HG03575 (cell line): ENCODE data around the gene TMEM135.
"Not testable (repeated sequence)": the region's sequence is repeated elsewhere in the genome, so short reads cannot be mapped to it uniquely, and the experiment has no call there.

Experiments
- ATAC-seq: cut with Tn5 transposase; IDR thresholded peaks from one replicate; pipeline ENCODE4 v1.9.1; 2021; ENCODE audit not compliant: unreplicated experiment, insufficient number of reproducible peaks, low FRiP score; ENCODE audit errors: extremely low read depth

TMEM135 gene

DNA sequence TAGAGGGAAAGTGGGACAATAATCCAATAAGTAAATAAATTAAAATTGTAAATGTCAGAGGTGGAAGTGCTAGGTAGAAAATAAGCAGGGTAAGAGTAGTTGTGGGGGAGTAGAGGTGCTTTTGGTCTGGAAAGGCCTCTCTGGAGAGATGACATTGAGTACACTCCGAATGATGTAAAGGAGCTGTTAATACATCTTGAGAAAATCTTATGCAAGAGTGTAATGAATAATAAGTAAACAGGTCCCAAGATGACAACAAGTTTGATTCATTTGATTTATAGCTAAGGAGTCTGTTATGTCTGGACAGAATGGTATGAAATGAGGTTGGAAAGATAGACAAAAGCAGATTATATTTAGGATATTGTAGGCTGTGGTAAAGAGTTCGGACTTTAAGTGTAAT lies 87.5 kb downstream of the TMEM135 start:
- ATAC-seq: no peak

DNA sequence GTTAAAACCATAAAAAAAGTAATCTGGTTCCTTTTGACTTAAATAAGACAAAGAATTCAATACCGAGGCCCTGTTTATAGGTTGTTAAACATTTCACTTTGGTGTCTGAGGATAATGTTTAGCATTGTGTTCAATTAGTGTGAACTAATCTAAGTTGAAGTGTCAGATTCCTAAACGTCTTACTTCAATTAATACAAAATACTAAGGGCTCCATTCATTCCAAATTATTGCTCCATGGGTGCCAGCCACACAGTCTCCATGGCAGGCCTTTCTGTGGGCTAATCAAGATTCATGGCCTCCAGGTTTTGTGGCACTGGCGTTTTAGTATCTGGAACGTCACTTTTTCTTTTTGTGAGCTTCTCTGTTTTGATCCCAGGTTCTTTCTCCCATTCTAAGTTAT lies 89.4 kb downstream of the TMEM135 start:
- ATAC-seq: no peak

- no peak for ATAC-seq
These were observed 90.6 kb downstream of the TMEM135 start for GRCh38 chr11:87128372-87128771.

DNA sequence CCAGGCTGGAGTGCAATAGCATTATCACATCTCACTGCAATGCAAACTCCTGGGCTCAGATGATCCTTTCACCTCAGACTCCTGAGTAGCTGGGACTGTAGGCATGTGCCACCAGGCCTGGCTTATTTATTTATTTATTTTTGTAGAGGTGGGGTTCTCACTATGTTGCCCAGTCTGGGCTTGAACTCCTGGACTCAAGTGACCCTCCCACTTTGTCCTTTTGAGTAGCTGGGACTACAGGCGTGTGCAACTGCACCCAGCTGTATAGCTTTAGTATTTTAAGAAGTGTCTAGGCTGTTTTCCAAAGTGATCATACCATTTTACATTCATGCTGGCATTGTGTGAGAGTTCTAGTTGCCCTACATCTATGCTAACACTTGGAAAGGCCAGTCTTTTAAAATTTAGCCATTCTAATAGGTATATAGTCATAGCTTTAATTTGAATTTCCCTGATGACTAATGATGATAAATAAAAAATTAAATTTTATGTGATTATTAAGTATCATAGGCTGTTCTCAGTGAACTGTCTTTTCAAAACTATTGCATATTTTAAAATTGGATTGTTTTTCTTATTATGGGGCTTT lies 96.9 kb downstream of the TMEM135 start:
- no peak for ATAC-seq

- no peak for ATAC-seq
These were observed 98.5 kb downstream of the TMEM135 start for GRCh38 chr11:87136236-87136635.

DNA sequence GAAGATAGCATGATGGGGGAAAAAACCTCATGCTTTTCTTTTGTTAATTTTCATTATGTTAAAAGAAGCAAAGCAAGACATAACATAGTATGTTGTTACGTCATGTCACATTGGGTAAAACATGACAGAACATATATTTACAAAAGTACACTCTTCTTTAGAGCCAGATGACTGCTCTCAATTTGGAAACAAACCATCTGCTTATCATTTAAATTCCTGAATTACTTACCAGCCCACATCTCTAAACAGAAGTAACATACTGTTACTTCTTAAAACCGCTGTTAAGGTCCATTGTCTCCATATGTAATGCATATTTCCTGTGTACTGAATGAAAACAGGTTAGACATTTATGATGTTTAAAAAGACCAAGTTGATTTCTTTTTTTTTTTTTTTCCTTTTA lies 100.0 kb downstream of the TMEM135 start:
- no peak for ATAC-seq

GRCh38 chr11:87139475-87139874 lies 101.7 kb downstream of the TMEM135 start:
- ATAC-seq: no peak

- ATAC-seq: no peak
These were observed 103.6 kb downstream of the TMEM135 start for GRCh38 chr11:87141322-87141721.

DNA sequence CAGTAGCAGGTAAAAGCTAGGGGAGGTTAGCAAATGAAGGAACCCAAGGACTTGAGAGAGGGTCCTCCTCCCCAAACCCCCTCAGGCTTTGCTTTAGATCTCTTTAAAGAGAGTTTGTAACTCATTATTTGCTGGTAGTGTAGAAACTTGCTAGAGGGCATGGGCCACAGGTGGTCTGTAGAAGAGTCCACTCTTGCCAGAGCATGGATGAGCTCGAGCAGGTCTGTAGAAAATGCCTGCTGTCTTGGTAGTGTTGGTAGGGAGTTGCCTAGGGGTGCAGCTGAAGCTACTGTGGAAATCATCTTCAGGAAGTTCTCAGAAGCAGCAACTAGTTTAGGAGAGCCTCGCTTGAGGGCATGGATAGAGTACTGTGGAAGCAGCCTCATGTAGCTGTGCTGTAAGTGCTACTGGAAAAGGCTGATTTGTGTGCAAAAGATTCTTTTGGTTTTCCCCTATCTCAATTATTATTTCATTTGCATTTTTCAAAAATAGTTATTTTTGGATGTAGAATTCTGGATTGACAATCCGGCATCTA lies 104.3 kb downstream of the TMEM135 start:
- ATAC-seq: no peak

- no peak for ATAC-seq
These were observed 104.9 kb downstream of the TMEM135 start for GRCh38 chr11:87142594-87142993.

DNA sequence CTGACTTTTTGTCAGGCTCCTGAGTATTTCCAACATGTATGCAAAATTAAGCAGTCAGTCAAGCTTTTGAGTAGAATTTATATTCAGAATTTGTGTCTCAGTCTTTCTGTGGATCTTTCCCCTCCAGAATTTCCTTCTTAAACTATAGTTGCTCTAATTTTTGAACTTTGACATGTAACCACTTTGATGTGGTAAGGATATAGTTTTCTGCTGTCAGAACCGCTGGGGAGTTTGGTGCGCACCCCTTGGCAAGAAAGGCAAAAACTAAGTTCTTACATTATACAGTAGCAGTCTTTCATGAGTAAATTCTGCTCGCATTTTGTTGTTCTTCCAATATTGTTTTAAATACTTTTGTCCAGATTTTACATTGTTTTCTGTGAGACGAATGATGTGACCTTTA lies 105.9 kb downstream of the TMEM135 start:
- no peak for ATAC-seq

- ATAC-seq: no peak
These were observed 106.5 kb downstream of the TMEM135 start for GRCh38 chr11:87144252-87144651.

GRCh38 chr11:87148749-87149148 lies 111.0 kb downstream of the TMEM135 start:
- ATAC-seq: no peak

DNA sequence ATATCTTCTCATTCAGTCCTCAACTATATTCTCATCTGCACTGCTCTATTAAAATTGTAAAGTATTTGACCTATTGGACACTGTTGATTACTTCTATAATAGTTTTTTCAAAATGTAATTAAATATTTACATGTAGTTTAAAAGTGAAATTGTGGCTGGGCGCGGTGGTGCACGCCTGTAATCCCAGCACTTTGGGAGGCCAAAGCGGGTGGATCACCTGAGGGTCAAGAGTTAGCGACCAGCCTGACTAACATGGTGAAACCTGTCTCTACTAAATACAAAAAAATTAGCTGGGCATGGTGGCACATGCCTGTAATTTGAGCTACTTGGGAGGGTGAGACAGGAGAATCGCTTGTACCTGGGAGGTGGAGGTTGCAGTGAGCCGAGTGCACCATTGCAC lies 112.0 kb downstream of the TMEM135 start:
- ATAC-seq: not testable (repeated sequence)

- no peak for ATAC-seq
These were observed 113.2 kb downstream of the TMEM135 start for GRCh38 chr11:87150936-87151335.

DNA sequence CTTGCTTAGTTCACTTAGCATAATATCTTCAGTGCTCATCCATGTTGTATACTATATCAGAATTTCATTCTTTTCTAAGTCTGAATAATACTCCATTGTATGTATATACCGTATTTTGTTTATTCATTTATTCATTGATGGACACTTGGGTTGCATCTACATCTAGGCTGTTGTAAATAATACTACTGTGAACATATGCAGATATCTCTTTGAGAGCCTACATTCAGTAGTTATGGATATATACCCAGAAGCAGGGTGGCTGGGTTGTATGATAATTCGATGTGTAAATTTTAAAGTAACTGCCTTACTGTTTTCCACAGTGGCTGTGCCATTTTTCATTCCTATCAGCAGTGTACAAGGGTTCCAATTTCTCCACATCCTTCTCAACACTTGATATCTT lies 116.5 kb downstream of the TMEM135 start:
- no peak for ATAC-seq

GRCh38 chr11:87156970-87157369 lies 119.2 kb downstream of the TMEM135 start:
- ATAC-seq: no peak

GRCh38 chr11:87169076-87169475 lies 131.3 kb downstream of the TMEM135 start:
- ATAC-seq: not testable (repeated sequence)

DNA sequence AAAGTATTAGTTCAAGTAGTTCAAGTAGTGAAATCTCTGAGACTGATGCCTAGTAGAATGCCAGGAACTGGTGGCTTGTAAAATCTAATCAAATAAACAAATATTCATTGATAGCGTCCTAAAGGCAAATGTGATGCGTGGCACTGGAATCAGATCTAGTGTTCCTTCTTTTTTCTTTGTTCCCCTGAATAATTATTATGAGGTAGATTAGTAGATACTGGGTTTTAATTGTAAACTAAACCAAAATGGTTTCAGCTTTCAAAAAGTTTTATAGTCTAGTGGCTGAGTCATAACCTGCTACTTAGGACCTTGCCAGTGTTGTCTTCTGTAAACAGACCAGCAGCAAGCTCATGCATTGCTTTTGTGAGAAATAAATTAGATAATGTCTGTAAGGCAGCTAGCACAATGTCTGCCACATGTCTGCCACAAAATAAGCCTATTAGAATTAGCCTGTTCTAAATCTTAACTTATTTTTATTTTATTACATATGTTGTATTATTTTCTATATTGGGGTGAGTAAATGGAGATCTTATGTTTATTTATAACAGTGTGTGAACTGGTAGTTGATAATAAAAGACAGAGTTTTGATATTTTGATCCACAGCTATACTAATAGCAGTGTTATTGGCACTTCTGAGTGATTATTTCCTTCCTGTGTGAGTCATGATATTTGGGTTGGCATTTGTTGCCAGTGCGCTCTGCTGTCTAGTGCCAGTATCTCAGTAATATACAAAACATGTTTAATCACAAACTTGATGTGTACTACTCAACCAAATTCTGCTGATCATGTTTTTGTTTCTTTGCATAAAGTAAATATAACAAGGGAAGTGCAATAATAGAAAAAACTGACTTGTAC lies 135.7 kb downstream of the TMEM135 start:
- ATAC-seq: no peak

GRCh38 chr11:87174870-87175269 lies 137.1 kb downstream of the TMEM135 start:
- no peak for ATAC-seq
